ENCODE results near the gene TACSTD2. TPM values are rescaled to one million over a fixed set of nuclear protein-coding genes. Genes with fewer than 3 reads are reported as not detected.

Gene TACSTD2
- total RNA-seq, 1 experiment from 2014 or later = 12.2 TPM

GRCh38 chr1:58576325-58576726, 726 bp downstream of the TACSTD2 start:
- Histone ChIP-seq H4K20me1 (ENCODE audit: insufficient read depth) (no peaks in the 10 kb centered on the region), H3K9ac (ENCODE audit: low read length) (no peak overlapping the region), H3K9me3 (ENCODE audit: control insufficient read depth in 1 of 2, insufficient read depth in 1 of 2, low read depth in 1 of 2, low read length in 2 of 2) (no peaks in the 10 kb centered on the region), H3K4me1 (ENCODE audit: control insufficient read depth in 1 of 2, insufficient read depth in 2 of 2, low read length in 2 of 2) (peaks cover 18 to 83% of the 10 kb centered on the region in 2 experiments), H2AFZ (ENCODE audit: low read depth, low read length, poor library complexity, severe bottlenecking) (no peak overlapping the region), H3K79me2 (ENCODE audit: insufficient read depth, low read length) (no peaks in the 10 kb centered on the region), H3K36me3 (ENCODE audit: control insufficient read depth in 1 of 2, insufficient read depth in 2 of 2, low read length in 2 of 2) (no peaks in the 10 kb centered on the region), H3K27ac (ENCODE audit: low read depth, low read length) (no peak overlapping the region), H3K9me2 (ENCODE audit: insufficient read depth) (no peaks in the 10 kb centered on the region), H3K27me3 (ENCODE audit: insufficient read depth, low read length) (no peaks in the 10 kb centered on the region), H3K4me3 (replicated peaks in 1 of 2; ENCODE audit: low read depth in 1 of 2, low read length in 2 of 2) (no peak overlapping the region), H3K4me2 (ENCODE audit: low read length) (peak overlapping the region; percentile 61; the same call in 1 of the 2 replicates)
- intact Hi-C loops (cut with micrococcal nuclease) = no loop called here
- no peak for DNase-seq (ENCODE audit: low read depth, low spot score)
- BruUV-seq (replicated peaks) = no TSS peak
- POLR2A ChIA-PET = no interaction called here
- RAD21 ChIA-PET (ENCODE audit: low non-redundant PET in 1 of 2, low total read pairs in 2 of 2, uncharacterized antibody in 2 of 2, unreplicated experiment in 2 of 2) = no interaction called here
- CTCF ChIA-PET = no interaction called here
- no peak for ATAC-seq
- no peak for TF ChIP-seq YY1 (IDR thresholded peaks at IDR 0.05; ENCODE audit: extremely low read depth, insufficient replicate concordance, low read depth, low read length)
- no peak for TF ChIP-seq EZH2phosphoT487 (IDR thresholded peaks at IDR 0.05; ENCODE audit: borderline replicate concordance)
- no peak for TF ChIP-seq TCF7L2 (IDR thresholded peaks at IDR 0.05; ENCODE audit: borderline replicate concordance, extremely low read depth, insufficient read depth, insufficient read length)
- TF ChIP-seq RAD21 (IDR thresholded peaks at IDR 0.05; ENCODE audit: low read depth) = no peak
- no peak for TF ChIP-seq JUND (IDR thresholded peaks at IDR 0.05)
- TF ChIP-seq, protein P1, sequence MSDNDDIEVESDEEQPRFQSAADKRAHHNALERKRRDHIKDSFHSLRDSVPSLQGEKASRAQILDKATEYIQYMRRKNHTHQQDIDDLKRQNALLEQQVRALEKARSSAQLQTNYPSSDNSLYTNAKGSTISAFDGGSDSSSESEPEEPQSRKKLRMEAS (IDR thresholded peaks at IDR 0.05) = no peak
- no peak for TF ChIP-seq ATF3 (IDR thresholded peaks at IDR 0.05)
- no peak for TF ChIP-seq FOSL1 (IDR thresholded peaks at IDR 0.05; ENCODE audit: low read depth)
- TF ChIP-seq ZNF274 (IDR thresholded peaks at IDR 0.05; ENCODE audit: low read depth, low read length) = no peak
- TF ChIP-seq EGR1 (IDR thresholded peaks at IDR 0.05; ENCODE audit: low read depth) = no peak
- no peak for TF ChIP-seq POLR2A (IDR thresholded peaks at IDR 0.05; ENCODE audit: borderline replicate concordance, extremely low read depth, insufficient read depth, insufficient read length)
- TF ChIP-seq, protein P2, sequence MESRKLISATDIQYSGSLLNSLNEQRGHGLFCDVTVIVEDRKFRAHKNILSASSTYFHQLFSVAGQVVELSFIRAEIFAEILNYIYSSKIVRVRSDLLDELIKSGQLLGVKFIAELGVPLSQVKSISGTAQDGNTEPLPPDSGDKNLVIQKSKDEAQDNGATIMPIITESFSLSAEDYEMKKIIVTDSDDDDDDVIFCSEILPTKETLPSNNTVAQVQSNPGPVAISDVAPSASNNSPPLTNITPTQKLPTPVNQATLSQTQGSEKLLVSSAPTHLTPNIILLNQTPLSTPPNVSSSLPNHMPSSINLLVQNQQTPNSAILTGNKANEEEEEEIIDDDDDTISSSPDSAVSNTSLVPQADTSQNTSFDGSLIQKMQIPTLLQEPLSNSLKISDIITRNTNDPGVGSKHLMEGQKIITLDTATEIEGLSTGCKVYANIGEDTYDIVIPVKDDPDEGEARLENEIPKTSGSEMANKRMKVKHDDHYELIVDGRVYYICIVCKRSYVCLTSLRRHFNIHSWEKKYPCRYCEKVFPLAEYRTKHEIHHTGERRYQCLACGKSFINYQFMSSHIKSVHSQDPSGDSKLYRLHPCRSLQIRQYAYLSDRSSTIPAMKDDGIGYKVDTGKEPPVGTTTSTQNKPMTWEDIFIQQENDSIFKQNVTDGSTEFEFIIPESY (IDR thresholded peaks at IDR 0.05; ENCODE audit: extremely low read depth, insufficient replicate concordance, low read length) = no peak
- TF ChIP-seq REST (IDR thresholded peaks at IDR 0.05; ENCODE audit: low read depth) = no peak
